Measurements from ENCODE around the gene OR52E2.
A peak's percentile ranks its signal among the peaks of the same experiment; 100 is the strongest.
"Not testable (repeated sequence)": the region's sequence is repeated elsewhere in the genome, so short reads cannot be mapped to it uniquely, and the experiment has no call there.

Gene OR52E2

DNA sequence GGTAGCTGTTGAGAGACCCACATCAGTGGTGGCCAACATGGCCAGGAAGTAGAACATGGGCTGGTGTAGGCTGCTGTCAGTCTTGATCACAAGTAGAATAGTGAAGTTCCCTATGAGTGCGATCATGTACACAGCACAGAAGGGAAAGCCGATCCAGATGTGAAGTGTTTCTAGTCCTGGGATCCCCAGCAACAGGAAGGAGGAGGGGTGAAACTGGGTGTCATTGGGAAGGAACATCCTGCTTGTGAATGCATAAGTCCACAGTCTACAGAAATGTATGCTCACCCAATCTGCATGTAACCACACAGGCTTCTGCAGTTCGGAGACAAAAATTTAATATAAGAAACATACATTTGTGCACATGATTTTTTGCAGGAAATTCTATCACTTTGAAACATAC lies at the start of gene OR52E2:
OR52E2 (minus strand) TSS at position 237 of the 400 bp plus-strand sequence; CDS start at position 237, 0 bp downstream.
- DNase-seq = no peak

DNA sequence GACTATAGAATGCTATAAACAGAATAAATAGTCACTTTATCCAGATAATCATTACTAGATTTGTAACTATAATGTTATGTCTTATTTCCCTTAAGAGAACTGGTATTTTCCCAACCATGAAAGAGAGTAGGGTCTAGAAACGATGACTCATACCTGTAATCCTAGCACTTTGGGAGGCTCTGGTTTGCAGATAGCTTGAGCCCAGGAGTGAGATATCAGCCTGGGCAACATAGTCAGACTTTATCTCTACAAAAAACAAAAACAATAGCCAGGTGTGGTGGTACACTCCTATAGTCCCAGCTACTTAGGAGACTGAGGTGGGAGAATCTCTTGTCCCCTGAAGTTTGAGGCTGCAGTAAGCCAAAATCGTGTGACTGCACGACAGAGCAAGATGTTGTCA lies 47.9 kb upstream of the OR52E2 start:
- DNase-seq = no peak

DNA sequence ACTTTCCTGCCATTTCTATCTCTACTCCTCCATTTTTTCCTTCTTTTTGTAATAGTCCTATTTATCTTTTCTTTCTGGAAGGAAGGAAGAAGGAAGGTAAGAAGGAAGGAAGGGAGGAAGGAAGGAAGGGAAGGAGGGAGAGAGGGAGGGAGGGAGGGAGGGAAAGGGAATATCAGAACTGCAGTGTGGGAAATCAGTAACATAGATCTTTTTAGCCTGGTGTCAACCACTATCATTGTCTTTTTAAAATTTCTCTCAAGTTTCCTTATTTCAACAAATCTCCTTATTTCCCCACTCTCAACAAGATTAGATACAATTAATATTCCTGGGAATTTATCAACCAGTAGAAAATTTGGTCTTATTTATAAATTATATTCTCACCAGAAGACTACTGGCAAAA lies 43.6 kb upstream of the OR52E2 start:
- no peak for DNase-seq

DNA sequence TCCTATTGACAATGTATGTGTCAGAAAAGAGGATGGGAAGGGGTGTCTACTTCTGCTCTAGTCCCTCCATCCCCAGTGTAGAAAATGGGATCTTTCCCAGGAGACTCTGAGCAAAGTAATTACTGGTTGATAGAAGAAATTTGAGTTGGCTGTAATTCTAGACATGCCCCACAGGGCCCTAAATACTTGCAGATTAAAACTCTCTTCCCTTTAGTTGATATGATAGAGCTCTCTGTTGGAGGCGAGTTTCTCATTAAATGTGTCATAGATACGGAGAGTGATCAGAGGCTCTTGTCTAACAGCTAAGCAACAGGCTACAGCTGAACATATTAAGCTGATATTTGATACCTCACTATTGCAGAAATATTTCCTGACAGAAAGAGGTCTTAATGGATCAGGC lies 42.8 kb upstream of the OR52E2 start:
- no peak for DNase-seq

DNA sequence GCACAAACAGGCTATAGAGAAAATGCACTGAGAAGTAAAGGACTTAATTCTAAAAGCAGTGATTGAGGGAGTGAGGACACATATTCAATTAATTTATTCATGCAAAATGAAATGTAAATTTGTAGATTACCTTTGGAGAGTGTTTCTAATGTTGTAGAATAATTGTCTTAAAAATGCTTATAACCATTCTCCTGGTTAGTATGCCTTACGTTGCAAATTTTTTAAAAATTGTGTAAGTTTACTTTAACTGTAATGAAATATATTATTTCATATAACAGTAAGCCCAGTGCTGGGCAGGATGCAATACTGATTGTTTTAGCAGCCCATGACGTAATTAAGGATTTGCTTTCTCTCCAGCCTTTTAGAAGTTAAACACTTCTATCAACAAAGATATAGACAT lies 36.6 kb upstream of the OR52E2 start:
- DNase-seq = no peak

DNA sequence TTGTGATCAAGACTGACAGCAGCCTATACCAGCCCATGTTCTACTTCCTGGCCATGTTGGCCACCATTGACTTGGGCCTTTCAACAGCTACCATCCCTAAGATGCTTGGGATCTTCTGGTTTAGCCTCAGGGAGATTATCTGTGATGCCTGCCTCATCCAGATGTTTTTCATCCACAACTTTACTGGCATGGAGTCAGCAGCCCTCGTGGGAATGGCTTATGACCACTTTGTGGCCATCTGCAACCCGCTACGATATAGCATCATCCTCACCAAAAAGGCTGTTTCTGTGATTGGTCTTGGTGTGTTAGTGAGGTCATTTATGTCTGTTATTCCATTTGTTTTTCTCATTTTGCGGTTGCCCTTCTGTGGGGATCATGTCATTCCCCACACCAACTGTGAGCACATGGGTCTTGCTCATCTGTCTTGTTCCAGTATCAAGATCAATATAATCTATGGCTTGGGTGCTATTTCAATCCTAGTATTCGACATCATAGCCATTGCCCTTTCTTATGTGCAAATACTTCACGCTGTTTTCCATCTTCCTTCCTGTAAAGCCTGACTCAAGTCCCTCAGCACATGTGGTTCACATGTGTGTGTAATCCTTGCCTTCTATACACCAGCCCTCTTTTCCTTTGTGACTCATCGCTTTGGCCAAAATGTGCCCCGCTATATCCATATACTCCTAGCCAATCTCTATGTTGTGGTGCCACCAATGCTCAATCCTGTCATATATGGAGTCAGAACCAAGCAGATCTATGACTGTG lies 33.6 kb upstream of the OR52E2 start:
- DNase-seq = no peak

DNA sequence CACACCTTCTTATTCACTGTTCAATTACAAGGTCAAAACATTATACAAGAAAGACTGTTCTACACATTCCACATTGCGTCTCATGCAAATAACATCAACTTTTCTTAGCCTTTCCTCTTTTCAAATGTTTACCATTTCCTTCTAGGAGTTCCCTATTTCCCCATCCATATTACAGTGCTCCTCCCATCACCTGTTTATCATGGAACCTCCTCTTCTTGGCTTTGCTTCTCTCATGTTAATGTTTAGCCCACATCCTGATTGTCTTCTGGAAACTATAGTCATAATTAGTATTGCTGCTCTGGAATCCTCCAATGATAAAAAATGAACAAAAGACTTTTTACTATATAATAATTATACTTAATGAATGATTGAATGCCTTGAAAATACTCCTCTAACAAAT lies 31.2 kb upstream of the OR52E2 start:
- DNase-seq = no peak

DNA sequence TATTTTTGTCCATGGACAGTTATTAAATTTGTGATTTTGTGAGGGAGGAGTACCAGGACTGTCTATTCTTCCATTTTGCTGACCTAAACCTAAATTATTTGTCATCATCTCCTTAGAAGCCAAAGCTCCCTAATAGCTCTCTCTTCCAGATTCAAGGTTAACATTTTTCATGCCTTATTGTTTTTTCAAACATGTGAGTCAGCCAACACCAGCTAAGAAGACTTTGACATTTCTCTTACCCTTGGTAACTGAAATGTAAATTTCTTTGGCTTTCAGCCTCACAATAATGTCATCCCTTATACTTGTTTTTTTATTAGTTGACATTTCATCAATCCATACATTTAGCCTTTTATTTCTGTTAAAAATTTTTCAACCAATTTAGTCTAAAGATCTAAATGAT lies 29.1 kb upstream of the OR52E2 start:
- DNase-seq = no peak

DNA sequence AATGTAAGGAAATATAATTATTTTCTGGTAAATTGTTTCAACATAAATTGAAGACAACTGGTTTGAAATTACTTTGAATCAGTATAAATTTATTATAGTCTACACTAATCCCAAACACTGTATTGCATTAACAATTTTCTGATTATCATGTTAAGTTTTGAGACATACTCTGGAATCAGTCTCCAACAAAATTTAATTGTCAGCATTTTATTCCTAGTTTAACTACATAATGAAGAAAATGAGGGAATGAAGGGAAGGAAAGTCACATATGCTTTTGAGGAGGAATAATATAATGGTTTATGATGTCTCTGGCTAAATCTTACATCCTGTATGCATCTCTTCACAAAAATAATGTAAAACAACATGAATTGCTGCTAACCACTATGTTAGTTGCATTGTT lies 24.2 kb upstream of the OR52E2 start:
- no peak for DNase-seq

DNA sequence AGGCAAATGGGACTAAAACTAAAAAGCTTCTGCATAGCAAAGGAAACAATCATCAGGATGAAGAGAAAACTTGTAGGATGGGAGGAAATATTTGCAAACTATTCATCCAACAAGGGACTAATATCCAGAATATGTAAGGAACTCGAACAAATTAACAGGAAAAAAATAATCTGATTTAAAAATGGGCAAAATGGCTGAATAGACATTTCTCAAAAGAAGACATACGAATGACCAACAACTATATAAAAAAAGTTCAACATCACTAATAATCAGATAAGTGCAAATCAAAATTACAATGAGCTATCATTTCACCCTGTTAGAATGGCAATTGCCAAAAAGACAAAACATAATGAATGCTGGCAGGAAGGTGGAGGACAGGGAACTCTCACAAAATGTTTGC lies 22.0 kb upstream of the OR52E2 start:
- no peak for DNase-seq

DNA sequence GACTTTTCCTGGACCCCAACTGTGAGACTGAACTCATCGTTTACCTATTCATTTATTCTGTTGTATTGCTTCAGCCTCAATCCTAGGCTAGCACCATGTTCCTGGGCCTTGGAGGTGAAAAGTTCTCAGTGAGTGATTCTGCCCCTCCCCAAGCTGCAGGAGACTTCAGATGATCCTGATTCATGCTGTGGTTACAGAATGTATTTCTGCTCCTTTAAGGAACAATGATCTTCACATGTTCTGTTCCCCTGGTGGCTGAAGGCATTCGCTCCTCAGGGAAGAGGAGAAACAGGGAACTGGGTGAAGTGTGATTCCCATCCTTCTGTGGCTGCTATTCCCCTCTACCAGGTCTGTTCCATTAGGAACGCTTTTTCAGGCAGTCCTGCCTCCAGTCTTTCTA lies 12.4 kb upstream of the OR52E2 start:
- DNase-seq = no peak

DNA sequence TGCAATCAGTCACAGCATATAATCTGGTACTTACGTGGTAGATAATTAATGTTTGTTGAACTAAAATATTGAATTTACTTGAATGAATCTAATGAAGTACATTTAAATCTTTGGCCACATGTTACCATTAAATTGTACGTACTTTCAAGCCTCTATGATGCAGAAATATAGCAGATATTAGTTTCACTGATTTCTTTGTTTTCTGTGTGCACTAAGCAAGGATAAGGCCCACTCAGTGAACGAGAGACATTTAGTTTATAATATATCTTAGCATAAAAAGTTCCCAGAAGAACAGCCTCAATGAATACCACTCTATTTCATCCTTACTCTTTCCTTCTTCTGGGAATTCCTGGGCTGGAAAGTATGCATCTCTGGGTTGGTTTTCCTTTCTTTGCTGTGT lies 9.8 kb upstream of the OR52E2 start, which contains the start of gene OR52E1:
OR52E1 (plus strand) TSS at position 301 of the 400 bp plus-strand sequence.
- no peak for DNase-seq

DNA sequence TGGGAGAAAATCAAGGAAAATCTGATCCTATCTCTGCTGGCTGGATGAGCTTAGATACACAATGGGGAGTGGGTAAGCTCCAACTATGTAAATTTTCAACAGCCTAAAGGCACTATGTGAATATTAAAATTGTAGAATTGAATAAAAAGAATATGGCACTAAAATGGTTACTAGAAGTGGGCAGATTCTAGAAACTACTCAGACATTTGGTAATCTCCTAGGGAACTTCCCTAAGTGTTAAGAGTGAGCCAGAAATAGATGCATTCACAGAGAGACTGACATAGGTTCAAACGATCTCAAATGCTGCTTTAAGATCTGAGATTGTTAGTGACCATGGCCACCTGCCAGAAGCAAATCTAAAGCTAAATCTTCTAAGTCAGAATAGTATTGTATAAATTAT lies 5.6 kb upstream of the OR52E2 start:
- no peak for DNase-seq

DNA sequence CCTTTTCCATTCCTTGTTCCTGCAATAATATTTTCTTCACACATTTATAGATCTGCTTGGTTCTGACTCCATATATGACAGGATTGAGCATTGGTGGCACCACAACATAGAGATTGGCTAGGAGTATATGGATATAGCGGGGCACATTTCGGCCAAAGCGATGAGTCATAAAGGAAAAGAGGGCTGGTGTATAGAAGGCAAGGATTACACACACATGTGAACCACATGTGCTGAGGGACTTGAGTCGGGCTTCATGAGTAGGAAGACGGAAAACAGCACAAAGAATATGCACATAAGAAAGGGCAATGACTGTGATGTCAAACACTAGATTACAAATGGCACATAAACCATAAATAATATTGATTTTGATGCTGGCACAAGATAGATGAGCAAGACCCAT lies 748 bp downstream of the OR52E2 start:
- not testable (repeated sequence) for DNase-seq

DNA sequence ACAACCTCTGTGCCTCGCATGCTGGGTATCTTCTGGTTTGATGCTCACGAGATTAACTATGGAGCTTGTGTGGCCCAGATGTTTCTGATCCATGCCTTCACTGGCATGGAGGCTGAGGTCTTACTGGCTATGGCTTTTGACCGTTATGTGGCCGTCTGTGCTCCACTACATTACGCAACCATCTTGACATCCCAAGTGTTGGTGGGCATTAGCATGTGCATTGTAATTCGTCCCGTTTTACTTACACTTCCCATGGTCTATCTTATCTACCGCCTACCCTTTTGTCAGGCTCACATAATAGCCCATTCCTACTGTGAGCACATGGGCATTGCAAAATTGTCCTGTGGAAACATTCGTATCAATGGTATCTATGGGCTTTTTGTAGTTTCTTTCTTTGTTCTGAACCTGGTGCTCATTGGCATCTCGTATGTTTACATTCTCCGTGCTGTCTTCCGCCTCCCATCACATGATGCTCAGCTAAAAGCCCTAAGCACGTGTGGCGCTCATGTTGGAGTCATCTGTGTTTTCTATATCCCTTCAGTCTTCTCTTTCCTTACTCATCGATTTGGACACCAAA lies 12.6 kb downstream of the OR52E2 start:
- DNase-seq = no peak

DNA sequence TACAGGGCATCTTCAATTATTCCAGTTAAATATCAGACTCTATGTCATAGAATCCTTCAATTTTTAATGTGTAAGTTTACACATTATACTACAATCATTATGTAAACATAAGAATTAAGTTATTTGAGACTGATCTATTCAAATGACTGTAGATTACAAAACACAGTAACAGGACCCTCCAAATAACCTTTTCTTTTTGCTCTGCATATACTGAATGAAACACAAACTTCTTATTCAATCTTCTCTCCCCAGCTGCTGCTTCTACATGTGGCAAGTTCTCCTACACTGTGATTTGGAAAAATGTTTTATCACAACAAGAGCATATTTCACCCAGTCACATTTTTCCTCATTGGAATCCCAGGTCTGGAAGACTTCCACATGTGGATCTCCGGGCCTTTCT lies 13.2 kb downstream of the OR52E2 start, which contains the start of gene OR52J3:
OR52J3 (plus strand) TSS at position 301 of the 400 bp plus-strand sequence; CDS start at position 301, 0 bp downstream.
- DNase-seq = no peak

DNA sequence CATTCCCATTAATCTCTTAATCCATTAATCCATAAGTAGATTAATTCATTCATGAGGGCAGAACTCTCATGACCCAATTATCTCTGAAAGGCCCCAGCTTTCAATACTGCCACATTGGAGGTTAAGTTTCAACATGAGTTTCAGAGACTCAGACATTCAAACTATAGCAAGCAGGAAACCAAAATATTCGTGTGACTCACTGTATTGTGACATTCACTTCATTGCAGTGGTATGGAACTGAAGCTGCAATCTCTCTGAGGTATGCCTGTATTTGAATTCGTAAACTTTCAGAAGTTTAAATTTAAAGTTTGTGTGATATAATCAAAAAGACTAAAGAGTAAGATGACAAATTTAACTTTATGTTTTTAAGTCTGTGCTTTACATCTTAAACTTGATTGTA lies 16.0 kb downstream of the OR52E2 start:
- DNase-seq = peak in 1 of 2 experiments; percentile 7

DNA sequence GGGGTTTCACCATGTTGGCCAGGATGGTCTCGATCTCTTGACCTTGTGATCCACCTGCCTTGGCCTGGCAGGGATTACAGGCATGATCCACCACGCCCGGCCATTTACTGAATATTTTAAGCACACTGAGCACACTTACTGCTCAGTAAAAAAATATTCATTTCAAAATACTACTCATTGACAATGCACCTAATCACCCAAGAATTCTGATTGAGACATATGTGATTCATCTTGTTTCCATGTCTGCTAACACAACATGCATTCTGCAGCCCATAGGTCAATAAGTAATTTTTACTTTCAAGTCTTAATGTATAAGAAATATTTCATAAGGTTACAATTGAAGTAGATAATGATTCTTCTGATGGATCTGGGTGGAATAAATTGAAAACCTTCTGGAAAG lies 17.3 kb downstream of the OR52E2 start:
- no peak for DNase-seq

DNA sequence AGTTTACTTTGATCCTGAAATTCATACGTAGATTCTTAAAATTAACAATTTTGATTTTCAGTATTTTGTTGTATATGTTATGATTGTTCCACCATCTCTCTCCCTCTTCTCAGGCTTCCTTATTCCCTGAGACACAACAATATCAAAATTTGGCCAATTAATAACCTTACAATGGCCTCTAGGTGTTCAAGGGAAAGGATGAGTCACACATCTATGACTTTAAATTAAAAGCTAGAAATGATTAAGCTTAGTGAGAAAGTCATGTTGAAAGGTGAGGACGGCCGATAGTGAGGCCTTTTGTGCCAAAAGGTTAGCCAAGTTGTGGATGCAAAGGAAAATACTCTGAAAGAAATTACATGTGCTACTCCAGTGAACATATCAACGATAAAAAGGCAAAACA lies 18.6 kb downstream of the OR52E2 start:
- no peak for DNase-seq

DNA sequence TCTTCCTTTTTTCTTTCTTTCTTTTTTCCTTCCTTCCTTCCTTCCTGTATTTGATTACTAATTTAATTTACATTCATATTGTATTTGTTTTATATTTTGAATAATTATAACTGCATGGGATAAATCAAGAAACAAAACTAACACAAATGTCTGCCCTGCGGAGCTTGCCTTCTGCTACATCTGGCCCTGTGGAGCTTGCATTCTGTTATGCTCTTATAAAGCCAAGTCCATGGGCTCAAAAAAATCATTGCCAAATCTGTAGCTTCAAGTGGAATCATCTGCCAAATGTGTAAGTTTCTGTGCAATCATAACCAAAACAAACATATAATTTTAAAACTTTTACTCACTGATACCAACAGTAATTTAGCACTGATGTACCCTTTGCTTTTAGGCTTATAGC lies 21.1 kb downstream of the OR52E2 start:
- no peak for DNase-seq

DNA sequence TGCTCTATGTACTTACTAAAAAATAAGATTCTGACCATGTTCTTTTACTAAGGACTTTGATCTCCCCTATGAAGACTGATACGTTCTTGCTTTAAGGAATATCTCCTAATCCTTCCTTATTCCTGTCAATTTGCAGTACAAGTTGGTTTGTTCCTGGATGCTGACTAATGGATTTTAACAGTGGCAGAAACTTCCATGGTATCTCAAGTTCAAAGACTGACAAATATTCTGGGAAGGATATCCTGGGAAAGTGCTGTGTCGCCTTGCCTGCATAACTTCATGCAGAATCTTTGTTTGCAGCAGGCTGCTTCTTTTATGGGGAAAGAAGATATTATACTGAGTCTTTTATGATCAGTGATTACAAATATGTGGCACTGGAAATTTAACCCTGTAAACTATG lies 21.5 kb downstream of the OR52E2 start:
- DNase-seq = no peak

DNA sequence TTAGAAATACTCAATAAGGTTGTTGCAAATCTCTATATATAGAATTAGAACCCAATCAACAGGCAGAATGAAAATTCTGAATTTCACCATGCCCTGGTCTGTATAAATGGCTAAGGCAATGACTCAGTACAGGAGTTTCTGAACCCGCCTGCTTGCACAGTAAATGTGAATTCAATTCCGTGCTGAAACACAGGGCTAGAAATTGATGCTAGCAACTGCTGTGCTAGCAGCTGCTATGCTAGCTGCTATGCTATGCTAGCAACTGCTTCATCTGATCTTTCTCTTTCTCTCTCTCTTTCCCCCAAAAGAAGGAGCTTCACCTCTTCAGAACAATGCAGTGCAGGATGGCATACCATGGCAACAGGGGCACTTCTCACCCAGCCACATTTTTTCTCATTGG lies 22.8 kb downstream of the OR52E2 start:
- DNase-seq = no peak

DNA sequence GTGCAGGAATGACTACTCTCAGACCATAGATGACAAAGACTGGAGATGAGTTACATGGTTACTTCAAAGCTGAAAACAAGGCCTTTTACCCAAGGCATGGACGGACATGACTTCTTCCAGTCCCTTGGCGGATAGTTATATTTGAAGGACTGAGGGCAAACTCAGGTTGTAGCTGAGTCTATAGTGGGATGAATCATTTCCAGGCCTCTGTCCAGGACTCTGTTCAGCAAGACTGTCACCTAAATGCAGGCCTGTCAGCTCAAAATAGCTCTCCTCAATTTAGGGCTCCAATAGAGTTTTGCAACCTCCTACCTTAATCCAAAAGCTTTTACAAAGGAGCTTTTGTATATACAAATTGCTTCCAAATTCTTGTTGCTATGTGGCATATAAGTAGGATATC lies 37.4 kb downstream of the OR52E2 start:
- DNase-seq = no peak

DNA sequence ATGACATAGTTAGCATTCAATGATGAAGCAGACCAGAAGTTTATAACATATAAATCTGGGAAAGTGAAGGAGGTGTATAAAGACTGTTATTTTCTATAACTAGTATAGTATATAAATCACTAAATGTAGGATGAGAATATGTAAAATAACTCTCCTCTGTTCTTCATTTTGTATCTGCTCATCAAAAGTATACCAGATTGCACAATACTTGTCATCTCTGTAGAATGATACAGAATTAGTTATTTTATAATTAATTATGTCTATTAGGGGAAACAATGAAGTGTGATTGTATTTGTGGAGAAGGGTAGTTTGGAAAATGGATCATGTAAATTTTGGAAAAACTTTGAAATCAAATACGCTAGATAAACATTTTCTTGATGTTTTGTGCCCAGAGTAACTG lies 46.4 kb downstream of the OR52E2 start:
- DNase-seq = no peak

DNA sequence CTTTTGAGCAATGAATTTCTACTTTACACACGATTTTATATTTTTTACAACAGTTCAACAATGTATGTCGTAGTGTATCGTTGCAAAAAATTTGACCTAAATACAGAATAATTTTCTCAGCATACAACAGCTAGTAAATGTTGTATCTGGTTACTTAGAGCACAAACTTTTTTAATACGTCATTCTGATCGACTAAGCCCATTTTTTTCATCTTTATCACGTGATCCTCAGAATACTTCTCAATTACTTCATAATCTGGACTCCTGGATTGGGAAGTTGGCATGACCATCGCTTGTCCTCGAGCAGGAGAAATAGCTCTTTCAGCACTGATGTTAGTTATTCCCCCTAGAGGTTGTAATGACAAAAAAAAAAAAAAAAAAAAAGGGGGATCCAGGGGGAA lies 48.2 kb downstream of the OR52E2 start:
- no peak for DNase-seq

Measured in SW 1271 (cell line).